Ovary (tissue), 9 donors: ENCODE results near the gene NPHP4. TPM values are rescaled to one million over a fixed set of nuclear protein-coding genes. Genes with fewer than 3 reads are reported as not detected.
A peak's percentile ranks its signal among the peaks of the same experiment; 100 is the strongest.

Experiments
- DNase-seq, 5 donors: peaks; one replicate each; pipeline ENCODE4 v3.0.0-alpha.2; 2019 to 2020
- H3K27ac ChIP-seq, 2 donors: fragments of 200-600 bp; one replicate each; pipeline versions ENCODE4 v1.5.1 to v1.8.0; 2019 to 2022
- H3K27me3 ChIP-seq: fragments of 200-600 bp; one replicate; pipeline ENCODE4 v1.8.0; 2022
- H3K36me3 ChIP-seq: fragments of 200-600 bp; sonication (generic); one replicate; pipeline ENCODE4 v1.5.1; 2019
- H3K4me1 ChIP-seq: one replicate; pipeline ENCODE4 v1.8.1; 2013; ENCODE audit warnings: mild to moderate bottlenecking, moderate library complexity; ENCODE audit not compliant: insufficient read depth
- H3K4me3 ChIP-seq: fragments of 200-600 bp; sonication (generic); one replicate; pipeline ENCODE4 v1.5.1; 2017
- H3K9me3 ChIP-seq, 2 donors: fragments of 200-600 bp in 1 of 2; sonication (generic) in 1 of 2; one replicate each; pipeline versions ENCODE4 v1.5.1 to v1.8.1; 2013 to 2019; ENCODE audit warnings: mild to moderate bottlenecking in 1 of 2, moderate library complexity in 1 of 2
- EP300 ChIP-seq: sonication (generic); formaldehyde crosslinking; IDR thresholded peaks from one replicate; pipeline ENCODE4 v1.6.1; 2017; ENCODE audit warnings: antibody characterized with exemption
- POLR2A ChIP-seq: fragments of 450-650 bp; IDR thresholded peaks from one replicate; pipeline ENCODE4 v1.6.1; 2017; ENCODE audit warnings: antibody characterized with exemption, mild to moderate bottlenecking, moderate library complexity
- WGBS, 3 donors: extraction: QIAGEN DNeasy Blood & Tissue Kit in 1 of 3; methylation state at CpG; one replicate each; pipeline versions ENCODE4 v1.1.5 to v1.1.7; 2013 to 2017; 5-methylcytosine and 5-hydroxymethylcytosine counted together
- intact Hi-C, 4 donors: fragments of 100-400 bp; cut with DNase I; formaldehyde crosslinking; loops; one replicate each; pipeline versions ENCODE4 v1.11.0 to v1.15.1; 2022 to 2023
- polyA plus RNA-seq, 2 donors: library from polyadenylated mRNA; stranded (reverse); fragments of 200-250 nt in 1 of 2; fragments of 350-450 nt in 1 of 2; fragmentation: Illumina TruSeq in 1 of 2; extraction: RNeasy Lipid Tissue Mini Kit (QIAGEN cat#74804) in 1 of 2; gene quantifications; one replicate each; pipeline ENCODE4 v1.2.3, GENCODE V29; 2013 to 2014
- total RNA-seq, 7 donors: library from RNA; depleted of rRNA in 2 of 7; stranded (reverse); fragments of >200 nt in 2 of 7; fragmentation: NEBNext Ultra II Directional in 3 of 7; extraction: Animal tissue kit (Norgen Biotek cat#: 25700) in 3 of 7; gene quantifications; one replicate each; pipeline versions ENCODE4 v1.1.0 to v1.2.4, GENCODE V29; 2016 to 2023
- TF ChIP-seq, protein P1 (sequence below), 3 donors: fragments of 450-650 bp in 2 of 3; fragments of 200-600 bp in 1 of 3; IDR thresholded peaks; one replicate each; pipeline versions ENCODE4 v1.5.1 to v1.8.0; 2016 to 2022; ENCODE audit warnings: antibody characterized with exemption in 3 of 3, mild to moderate bottlenecking in 1 of 3
- donor health status: DM: no; HTN: no; CAD: no; lungs with moderate emphysema.
- donor health status: DM: no; HTN: no; CAD: no.
- donor health status: Bipolar disorder and iron deficiency.
- donor health status: DM: yes; HTN: yes; CAD: no.
- donor health status: DM: no; HTN: no; CAD: no.
- donor health status: DM: yes; HTN: yes; CAD: no.

The NPHP4 gene
- total and polyA plus RNA-seq, 9 donors: 1.5 to 20.8 (median 10.7) TPM

DNA sequence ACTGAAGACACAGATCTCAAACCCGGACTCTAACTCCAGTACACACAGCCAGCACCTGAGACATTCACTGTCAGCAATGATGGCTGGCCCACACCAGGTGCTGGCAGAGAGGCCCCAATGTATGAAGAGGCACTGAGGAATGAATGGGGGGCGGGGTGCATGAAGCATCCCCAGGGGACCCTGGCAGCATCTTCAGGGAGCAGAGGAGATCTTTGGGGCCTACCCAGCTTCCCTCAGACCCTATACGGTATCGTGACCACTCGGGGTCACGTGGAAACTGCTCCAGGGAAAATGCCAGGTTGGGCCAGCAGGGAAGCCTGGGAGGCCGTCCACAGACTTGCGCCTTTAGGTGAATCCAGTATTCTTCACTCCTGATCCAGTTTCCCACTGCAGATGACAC lies 84.3 kb downstream of the NPHP4 start:
- H3K4me1 ChIP-seq: no peaks in the 10 kb centered on the region
- H3K4me3 ChIP-seq: no peak overlapping the region
- DNase-seq: no peak
- no peaks in the 10 kb centered on the region for H3K36me3 ChIP-seq
- 94 to 99% (median 96%) methylated on average over 8 of the region's 8 CpGs for WGBS, 3 donors
- no peaks in the 10 kb centered on the region for H3K27me3 ChIP-seq
- no peaks in the 10 kb centered on the region for H3K9me3 ChIP-seq
- no peak overlapping the region for H3K27ac ChIP-seq
- TF ChIP-seq EP300: no peak
- intact Hi-C loops: no loop called here

DNA sequence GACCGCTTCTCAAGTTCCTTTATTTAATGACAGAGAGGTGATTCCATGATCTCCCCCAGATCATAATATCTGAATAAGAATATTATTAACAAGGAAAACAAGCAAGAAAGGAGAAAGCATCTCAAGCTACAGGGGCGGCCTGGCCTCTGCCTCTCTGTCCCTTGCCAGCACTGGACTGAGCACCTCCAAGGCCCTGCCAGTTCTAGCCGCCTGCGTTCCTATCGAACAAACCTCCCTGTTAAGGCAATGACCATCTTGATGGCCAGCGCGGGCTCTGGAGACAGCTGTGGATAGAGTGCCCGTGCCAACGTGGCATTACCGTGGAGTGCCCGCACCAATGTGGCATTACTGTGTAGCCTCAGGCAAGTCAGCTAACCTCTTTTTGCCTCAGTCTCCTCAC lies 84.8 kb downstream of the NPHP4 start:
- no peaks in the 10 kb centered on the region for H3K4me1 ChIP-seq
- no peak for TF ChIP-seq POLR2A
- TF ChIP-seq, protein P1, sequence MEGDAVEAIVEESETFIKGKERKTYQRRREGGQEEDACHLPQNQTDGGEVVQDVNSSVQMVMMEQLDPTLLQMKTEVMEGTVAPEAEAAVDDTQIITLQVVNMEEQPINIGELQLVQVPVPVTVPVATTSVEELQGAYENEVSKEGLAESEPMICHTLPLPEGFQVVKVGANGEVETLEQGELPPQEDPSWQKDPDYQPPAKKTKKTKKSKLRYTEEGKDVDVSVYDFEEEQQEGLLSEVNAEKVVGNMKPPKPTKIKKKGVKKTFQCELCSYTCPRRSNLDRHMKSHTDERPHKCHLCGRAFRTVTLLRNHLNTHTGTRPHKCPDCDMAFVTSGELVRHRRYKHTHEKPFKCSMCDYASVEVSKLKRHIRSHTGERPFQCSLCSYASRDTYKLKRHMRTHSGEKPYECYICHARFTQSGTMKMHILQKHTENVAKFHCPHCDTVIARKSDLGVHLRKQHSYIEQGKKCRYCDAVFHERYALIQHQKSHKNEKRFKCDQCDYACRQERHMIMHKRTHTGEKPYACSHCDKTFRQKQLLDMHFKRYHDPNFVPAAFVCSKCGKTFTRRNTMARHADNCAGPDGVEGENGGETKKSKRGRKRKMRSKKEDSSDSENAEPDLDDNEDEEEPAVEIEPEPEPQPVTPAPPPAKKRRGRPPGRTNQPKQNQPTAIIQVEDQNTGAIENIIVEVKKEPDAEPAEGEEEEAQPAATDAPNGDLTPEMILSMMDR (IDR thresholded peaks at IDR 0.05): no peak
- no peak for TF ChIP-seq EP300
- H3K36me3 ChIP-seq: no peaks in the 10 kb centered on the region
- no peak for DNase-seq
- 92 to 93% (median 93%) methylated on average over 11 of the region's 11 CpGs for WGBS, 3 donors
- H3K27ac ChIP-seq: no peak overlapping the region
- no peaks in the 10 kb centered on the region for H3K9me3 ChIP-seq
- intact Hi-C loops: no loop called here
- H3K27me3 ChIP-seq: no peaks in the 10 kb centered on the region
- H3K4me3 ChIP-seq: no peak overlapping the region

DNA sequence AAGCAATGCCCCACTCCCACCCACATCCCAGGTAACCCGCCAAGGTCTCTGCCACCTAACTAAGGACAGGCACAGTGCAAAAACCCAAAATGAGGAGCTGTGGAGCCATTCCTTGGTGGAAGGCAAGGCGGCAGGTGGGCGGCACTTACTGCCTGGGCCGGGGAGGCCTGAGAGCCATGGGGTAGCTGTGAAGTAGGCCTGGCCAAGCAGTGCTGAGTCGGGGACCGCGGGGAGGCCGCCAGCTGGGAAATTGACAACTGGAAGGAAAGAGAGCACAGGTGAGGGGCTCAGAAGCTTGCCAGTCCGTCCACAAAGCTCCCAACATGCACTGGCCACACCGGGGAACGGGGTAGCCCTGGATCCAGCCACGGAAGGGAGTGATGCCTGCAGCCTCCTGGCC lies 85.3 kb downstream of the NPHP4 start:
- DNase-seq: no peak
- WGBS, 3 donors: 93 to 98% (median 98%) methylated on average over 12 of the region's 12 CpGs
- H3K4me3 ChIP-seq: no peak overlapping the region

DNA sequence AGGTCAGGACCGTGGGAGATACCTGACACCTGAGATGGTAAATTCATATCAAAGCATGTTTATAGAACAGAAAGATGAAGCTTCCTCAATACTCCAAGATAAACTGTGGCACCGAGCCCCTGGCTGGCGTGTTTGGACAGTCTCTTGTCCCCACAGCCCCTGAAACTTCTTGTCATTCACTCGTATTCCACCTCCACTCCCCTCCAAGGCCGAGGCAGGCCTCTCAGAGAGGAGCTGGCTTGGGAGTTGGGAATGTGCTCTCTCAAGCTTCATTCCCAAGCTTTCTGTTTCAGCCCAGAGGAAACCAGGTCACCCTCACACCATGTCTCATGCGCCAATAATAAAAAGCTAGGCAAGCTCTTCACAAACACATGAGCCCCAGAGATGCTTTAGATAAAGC lies 86.1 kb downstream of the NPHP4 start:
- TF ChIP-seq POLR2A (no peak), EP300 (no peak)
- TF ChIP-seq, protein P1 (IDR thresholded peaks at IDR 0.05): no peak
- no peaks in the 10 kb centered on the region for H3K36me3 ChIP-seq
- H3K4me1 ChIP-seq: no peaks in the 10 kb centered on the region
- WGBS, 3 donors: 91 to 95% (median 93%) methylated on average over 6 of the region's 6 CpGs
- intact Hi-C loops: no loop called here
- no peak overlapping the region for H3K27ac ChIP-seq
- H3K27me3 ChIP-seq: no peaks in the 10 kb centered on the region
- H3K9me3 ChIP-seq: no peaks in the 10 kb centered on the region
- DNase-seq: peak in 1 of 5 donors; percentile 16
- no peak overlapping the region for H3K4me3 ChIP-seq

More for the DNA sequence above, 85.3 kb downstream of the NPHP4 start:
- Histone ChIP-seq H3K27me3 (no peaks in the 10 kb centered on the region), H3K27ac (no peak overlapping the region), H3K4me1 (no peaks in the 10 kb centered on the region), H3K9me3 (no peaks in the 10 kb centered on the region), H3K36me3 (no peaks in the 10 kb centered on the region)
- intact Hi-C loops: no loop called here
- TF ChIP-seq, protein P1 (IDR thresholded peaks at IDR 0.05): no peak
- no peak for TF ChIP-seq EP300
- no peak for TF ChIP-seq POLR2A

DNA sequence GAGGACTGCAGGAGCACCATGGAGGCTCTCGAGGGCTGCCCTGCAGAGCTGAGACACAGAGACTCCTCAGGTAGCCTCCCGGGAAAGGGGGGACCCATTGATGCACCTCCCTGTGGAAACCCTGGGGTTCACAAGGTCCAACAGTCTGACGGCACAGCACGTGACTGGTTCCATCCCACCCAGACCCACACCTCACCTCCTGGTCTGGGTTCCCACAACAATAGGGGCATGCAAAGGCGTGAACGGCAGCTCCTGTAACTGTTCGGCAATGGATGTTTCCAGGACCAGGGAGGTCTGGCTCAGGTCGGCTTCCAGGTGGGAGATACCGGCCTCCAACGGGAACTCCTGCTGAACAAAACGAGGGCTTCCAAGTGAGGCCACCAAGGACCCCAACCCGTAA lies 86.8 kb downstream of the NPHP4 start:
- TF ChIP-seq POLR2A (no peak), EP300 (no peak)
- TF ChIP-seq, protein P1 (IDR thresholded peaks at IDR 0.05): no peak
- DNase-seq: no peak
- Histone ChIP-seq H3K27ac (no peak overlapping the region), H3K4me3 (no peak overlapping the region), H3K9me3 (no peaks in the 10 kb centered on the region), H3K4me1 (no peaks in the 10 kb centered on the region), H3K36me3 (no peaks in the 10 kb centered on the region), H3K27me3 (no peaks in the 10 kb centered on the region)
- 87 to 94% (median 91%) methylated on average over 12 of the region's 12 CpGs for WGBS, 3 donors
- intact Hi-C loops: no loop called here
